Neural crest cell (in vitro differentiated cells): ENCODE data around the gene RAMP1. TPM values are rescaled to one million over a fixed set of nuclear protein-coding genes. Genes with fewer than 3 reads are reported as not detected.

Source experiments
- DNase-seq: peaks from one replicate; pipeline ENCODE4 v3.0.0; 2021; ENCODE audit warnings: low read depth, mixed read lengths, low spot score
- H3K27ac Mint-ChIP-seq: one replicate; pipeline ENCODE4 v1.8.0; 2021; ENCODE audit warnings: mild to moderate bottlenecking, mixed read lengths; ENCODE audit not compliant: unreplicated experiment
- H3K27me3 Mint-ChIP-seq: 2 replicates; pipeline ENCODE4 v1.8.0; 2021; ENCODE audit warnings: low read depth, mild to moderate bottlenecking, mixed read lengths
- H3K36me3 Mint-ChIP-seq: 2 replicates; pipeline ENCODE4 v1.8.0; 2021; ENCODE audit warnings: low read depth, mild to moderate bottlenecking, mixed read lengths
- H3K4me1 Mint-ChIP-seq: 2 replicates; pipeline ENCODE4 v1.8.0; 2021; ENCODE audit warnings: mixed read lengths
- H3K4me3 Mint-ChIP-seq: one replicate; pipeline ENCODE4 v1.8.0; 2021; ENCODE audit warnings: mild to moderate bottlenecking, mixed read lengths
- H3K9me3 Mint-ChIP-seq: 2 replicates; pipeline ENCODE4 v1.8.0; 2021; ENCODE audit warnings: mixed read lengths
- total RNA-seq: library from RNA; stranded (reverse); gene quantifications from 2 replicates; pipeline ENCODE4 v1.2.1, GENCODE V29; 2021
- TF ChIP-seq, protein P1 (sequence below): fragments of 200-600 bp; sonication (generic); conservative IDR thresholded peaks from 2 replicates; pipeline ENCODE4 v1.5.0; 2021; ENCODE audit warnings: antibody characterized with exemption, mild to moderate bottlenecking

RAMP1 gene
- total RNA-seq, 1 donor from 2014 or later: 0.58 TPM

GRCh38 chr2:237870754-237871651 is 11.6 kb downstream of the RAMP1 start:
- no peaks in the 10 kb centered on the region for H3K9me3 Mint-ChIP-seq
- no peaks in the 10 kb centered on the region for H3K27me3 Mint-ChIP-seq
- peaks cover 15% of the 10 kb centered on the region for H3K4me1 Mint-ChIP-seq
- no peak for DNase-seq
- no peak overlapping the region for H3K4me3 Mint-ChIP-seq
- TF ChIP-seq, protein P1, sequence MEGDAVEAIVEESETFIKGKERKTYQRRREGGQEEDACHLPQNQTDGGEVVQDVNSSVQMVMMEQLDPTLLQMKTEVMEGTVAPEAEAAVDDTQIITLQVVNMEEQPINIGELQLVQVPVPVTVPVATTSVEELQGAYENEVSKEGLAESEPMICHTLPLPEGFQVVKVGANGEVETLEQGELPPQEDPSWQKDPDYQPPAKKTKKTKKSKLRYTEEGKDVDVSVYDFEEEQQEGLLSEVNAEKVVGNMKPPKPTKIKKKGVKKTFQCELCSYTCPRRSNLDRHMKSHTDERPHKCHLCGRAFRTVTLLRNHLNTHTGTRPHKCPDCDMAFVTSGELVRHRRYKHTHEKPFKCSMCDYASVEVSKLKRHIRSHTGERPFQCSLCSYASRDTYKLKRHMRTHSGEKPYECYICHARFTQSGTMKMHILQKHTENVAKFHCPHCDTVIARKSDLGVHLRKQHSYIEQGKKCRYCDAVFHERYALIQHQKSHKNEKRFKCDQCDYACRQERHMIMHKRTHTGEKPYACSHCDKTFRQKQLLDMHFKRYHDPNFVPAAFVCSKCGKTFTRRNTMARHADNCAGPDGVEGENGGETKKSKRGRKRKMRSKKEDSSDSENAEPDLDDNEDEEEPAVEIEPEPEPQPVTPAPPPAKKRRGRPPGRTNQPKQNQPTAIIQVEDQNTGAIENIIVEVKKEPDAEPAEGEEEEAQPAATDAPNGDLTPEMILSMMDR: no peak
- H3K36me3 Mint-ChIP-seq: no peaks in the 10 kb centered on the region
- H3K27ac Mint-ChIP-seq: no peak overlapping the region

DNA sequence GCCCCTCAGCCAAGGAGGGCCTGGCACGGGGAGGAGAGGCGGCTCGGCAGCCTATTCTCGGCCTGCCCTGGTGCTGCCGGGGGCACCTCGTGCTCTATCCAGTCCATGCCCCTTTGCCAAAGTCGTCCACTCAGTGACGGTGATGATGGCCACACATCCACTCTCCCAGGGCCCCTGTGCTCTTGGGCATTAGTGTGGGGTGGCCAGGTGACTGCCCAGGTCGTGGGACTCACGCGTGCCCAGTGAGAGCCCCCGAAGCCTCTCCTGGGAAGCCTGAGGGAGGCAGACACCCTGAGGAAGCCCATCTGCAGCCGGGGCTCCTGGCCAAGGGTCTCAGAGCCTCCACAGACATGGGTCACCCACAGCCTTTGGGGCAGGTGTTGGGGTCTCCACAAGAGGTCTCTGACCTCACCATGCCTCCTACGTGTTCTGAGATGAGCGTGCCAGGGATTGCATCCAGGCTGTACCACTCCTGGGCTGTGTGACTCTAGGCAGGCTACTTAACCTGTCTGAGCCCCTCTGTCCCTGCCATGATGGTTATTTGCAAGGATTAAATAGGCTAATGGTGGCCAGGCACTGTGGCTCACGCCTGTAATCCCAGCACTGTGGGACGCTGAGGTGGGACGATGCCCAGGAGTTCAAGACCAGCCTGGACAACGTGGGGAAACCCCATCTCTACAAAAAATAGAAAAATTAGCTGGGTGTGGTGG is 12.9 kb downstream of the RAMP1 start:
- DNase-seq: no peak
- TF ChIP-seq, protein P1: no peak
- Mint-ChIP-seq H3K9me3 (no peaks in the 10 kb centered on the region), H3K27ac (no peak overlapping the region), H3K4me3 (no peak overlapping the region), H3K4me1 (peaks cover 9% of the 10 kb centered on the region), H3K27me3 (no peaks in the 10 kb centered on the region), H3K36me3 (no peaks in the 10 kb centered on the region)

- no peaks in the 10 kb centered on the region for H3K27me3 Mint-ChIP-seq
- H3K4me1 Mint-ChIP-seq: peaks cover 9% of the 10 kb centered on the region
- H3K36me3 Mint-ChIP-seq: no peaks in the 10 kb centered on the region
- H3K9me3 Mint-ChIP-seq: no peaks in the 10 kb centered on the region
- TF ChIP-seq, protein P1: no peak
- H3K4me3 Mint-ChIP-seq: no peak overlapping the region
- no peak overlapping the region for H3K27ac Mint-ChIP-seq
- DNase-seq: no peak
Observed at GRCh38 chr2:237873421-237873831, 14.0 kb downstream of the RAMP1 start.

GRCh38 chr2:237873897-237874551 is 14.6 kb downstream of the RAMP1 start:
- no peaks in the 10 kb centered on the region for H3K9me3 Mint-ChIP-seq
- TF ChIP-seq, protein P1: no peak
- no peak for DNase-seq
- no peaks in the 10 kb centered on the region for H3K36me3 Mint-ChIP-seq
- H3K4me3 Mint-ChIP-seq: no peak overlapping the region
- peaks cover 12% of the 10 kb centered on the region for H3K4me1 Mint-ChIP-seq
- no peak overlapping the region for H3K27ac Mint-ChIP-seq
- H3K27me3 Mint-ChIP-seq: no peaks in the 10 kb centered on the region

DNA sequence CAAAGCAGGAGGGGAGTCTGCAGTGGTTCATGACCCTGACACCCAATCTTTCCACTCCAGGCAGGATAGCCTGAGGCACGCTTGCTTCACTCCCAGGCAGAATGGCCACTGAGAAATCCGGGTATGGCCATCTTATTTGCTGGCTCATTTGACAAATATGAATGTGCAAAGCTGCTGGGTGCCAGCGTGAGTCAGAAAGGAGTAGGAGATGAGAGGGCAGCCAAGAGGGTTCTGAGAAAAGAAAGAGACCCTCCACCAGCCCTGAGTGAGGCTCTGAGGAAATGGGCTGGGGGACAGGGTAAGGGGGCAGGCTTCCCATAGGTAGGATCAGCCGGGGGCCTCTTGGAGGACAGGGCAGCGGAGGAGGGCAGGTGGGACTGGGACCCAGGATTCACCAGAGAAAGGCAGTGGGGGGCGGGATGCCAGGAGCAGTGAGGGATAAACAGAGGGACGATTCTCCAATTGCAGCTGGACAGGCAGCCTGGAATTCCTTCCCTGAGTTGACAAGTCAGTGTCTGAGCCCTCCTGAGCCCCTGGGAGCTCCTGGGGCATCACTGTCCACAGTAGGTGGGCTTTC is 15.2 kb downstream of the RAMP1 start:
- TF ChIP-seq, protein P1: no peak
- H3K27ac Mint-ChIP-seq: no peak overlapping the region
- H3K4me1 Mint-ChIP-seq: peaks cover 15% of the 10 kb centered on the region
- H3K36me3 Mint-ChIP-seq: no peaks in the 10 kb centered on the region
- no peaks in the 10 kb centered on the region for H3K27me3 Mint-ChIP-seq
- DNase-seq: no peak
- H3K9me3 Mint-ChIP-seq: no peaks in the 10 kb centered on the region
- H3K4me3 Mint-ChIP-seq: no peak overlapping the region
